Stimulated activated CD8-positive, alpha-beta memory T cell treated with anti-CD3 and anti-CD28 coated beads, Interleukin-7, amount 100 ng/mL, for 24 hours (primary cell): ENCODE results near the gene CD99.
"Not testable (repeated sequence)": the region's sequence is repeated elsewhere in the genome, so short reads cannot be mapped to it uniquely, and the experiment has no call there.

Source experiments
- DNase-seq: peaks from one replicate; pipeline ENCODE4 v3.0.0-alpha.2; 2020; ENCODE audit warnings: low read depth

CD99 gene

GRCh38 chrX:2690856-2691542 is at the start of gene CD99:
TSS of gene CD99 (plus strand) at chrX:2691295. CDS start at chrX:2691361, 66 bp downstream.
- peak; percentile 61 for DNase-seq

GRCh38 chrX:2642146-2642545 is 48.9 kb upstream of the CD99 start:
- no peak for DNase-seq

GRCh38 chrX:2642791-2643190 is 48.3 kb upstream of the CD99 start:
- no peak for DNase-seq

GRCh38 chrX:2643880-2644279 is 47.2 kb upstream of the CD99 start:
- DNase-seq = no peak

- no peak for DNase-seq
These were observed 45.5 kb upstream of the CD99 start for GRCh38 chrX:2645563-2645962.

GRCh38 chrX:2647627-2648026 is 43.5 kb upstream of the CD99 start:
- DNase-seq = no peak

GRCh38 chrX:2650037-2650436 is 41.1 kb upstream of the CD99 start:
- no peak for DNase-seq

- no peak for DNase-seq
These were observed 40.2 kb upstream of the CD99 start for GRCh38 chrX:2650865-2651264.

- no peak for DNase-seq
These were observed 39.0 kb upstream of the CD99 start for GRCh38 chrX:2652106-2652505.

GRCh38 chrX:2654436-2655340 is 36.4 kb upstream of the CD99 start:
- no peak for DNase-seq

GRCh38 chrX:2656257-2656836 is 34.7 kb upstream of the CD99 start:
- DNase-seq = no peak

- DNase-seq = no peak
These were observed 33.5 kb upstream of the CD99 start for GRCh38 chrX:2657532-2658113.

- DNase-seq = no peak
These were observed 32.4 kb upstream of the CD99 start for GRCh38 chrX:2658585-2659292.

GRCh38 chrX:2662586-2662985 is 28.5 kb upstream of the CD99 start:
- DNase-seq = no peak

- no peak for DNase-seq
These were observed 26.6 kb upstream of the CD99 start for GRCh38 chrX:2664502-2664901.

GRCh38 chrX:2665387-2666304 is 25.4 kb upstream of the CD99 start:
- DNase-seq = no peak

- no peak for DNase-seq
These were observed 24.6 kb upstream of the CD99 start for GRCh38 chrX:2666491-2666890.

- DNase-seq = no peak
These were observed 20.1 kb upstream of the CD99 start for GRCh38 chrX:2670978-2671377.

GRCh38 chrX:2672084-2672483 is 19.0 kb upstream of the CD99 start:
- DNase-seq = no peak

GRCh38 chrX:2673611-2674010 is 17.5 kb upstream of the CD99 start:
- DNase-seq = no peak

GRCh38 chrX:2675657-2676200 is 15.4 kb upstream of the CD99 start:
- DNase-seq = not testable (repeated sequence)
